HCT116 (cell line): ENCODE measurements around the gene UBTD1. TPM values are rescaled to one million over a fixed set of nuclear protein-coding genes. Genes with fewer than 3 reads are reported as not detected.
A peak's percentile ranks its signal among the peaks of the same experiment; 100 is the strongest.

Source experiments
- ATAC-seq: fragments of 200-7000 bp; cut with Tn5 transposase; 2 replicates; pipeline ENCODE4 v1.9.1; 2020; ENCODE audit warnings: mild to moderate bottlenecking, moderate library complexity
- BruUV-seq: library from RNA; stranded (reverse); fragments of 400-500 nt; replicated peaks from 2 replicates; lab custom pipeline; 2021; lab: Mats Ljungman, UMichigan
- CTCF ChIA-PET: fragments of 300-600 bp; sonication (Branson Sonifier 250); formaldehyde crosslinking; loops from one replicate; lab custom pipeline; 2021; ENCODE audit warnings: antibody characterized with exemption; lab: Charles Lee
- POLR2A ChIA-PET: fragments of 300-600, 350-600 bp; sonication (Branson Sonifier 250); formaldehyde crosslinking; loops from one replicate; lab custom pipeline; 2021; ENCODE audit warnings: antibody characterized with exemption; lab: Charles Lee
- RAD21 ChIA-PET, 2 experiments: fragments of 300-600 bp; sonication (Branson Sonifier 250); formaldehyde crosslinking; loops; one replicate each; lab custom pipeline; 2023; ENCODE audit warnings: low total read pairs in 2 of 2; ENCODE audit not compliant: uncharacterized antibody in 2 of 2, unreplicated experiment in 2 of 2, low non-redundant PET in 1 of 2; lab: Charles Lee
- DNase-seq: peaks from one replicate; pipeline ENCODE4 v3.0.0-alpha.2; 2010; ENCODE audit warnings: low read depth, low spot score
- H2AFZ ChIP-seq: fragments of 200-600 bp; shearing (Covaris generic), sonication (generic); 2 replicates; pipeline ENCODE4 v1.6.1; 2017; ENCODE audit warnings: low read depth, mixed run types, mixed read lengths, antibody characterized with exemption, low read length; ENCODE audit not compliant: poor library complexity, severe bottlenecking
- H3K27ac ChIP-seq: 2 replicates; pipeline ENCODE4 v1.5.1; 2012; ENCODE audit warnings: low read depth, low read length
- H3K27me3 ChIP-seq: fragments of 200-600 bp; sonication (generic); 2 replicates; pipeline ENCODE4 v1.6.1; 2016; ENCODE audit warnings: mixed run types, low read length, mixed read lengths; ENCODE audit not compliant: insufficient read depth
- H3K36me3 ChIP-seq, 2 experiments: fragments of 200-500 bp in 1 of 2; fragments of 200-600 bp in 1 of 2; sonication (Bioruptor generic) in 1 of 2; sonication (generic) in 1 of 2; 2 replicates each; pipeline versions ENCODE4 v1.5.1 to v1.6.1; 2014 to 2016; ENCODE audit warnings: low read length in 2 of 2, inconsistent platforms in 1 of 2, mixed read lengths in 1 of 2, mixed run types in 1 of 2; ENCODE audit not compliant: insufficient read depth in 2 of 2, control insufficient read depth in 1 of 2
- H3K4me1 ChIP-seq, 2 experiments: fragments of 200-600 bp in 1 of 2; sonication (generic) in 1 of 2; 2 replicates each; pipeline versions ENCODE4 v1.5.1 to v1.6.1; 2012 to 2017; ENCODE audit warnings: low read length in 2 of 2, inconsistent platforms in 1 of 2, mild to moderate bottlenecking in 1 of 2, mixed read lengths in 1 of 2, mixed run types in 1 of 2, moderate library complexity in 1 of 2; ENCODE audit not compliant: insufficient read depth in 2 of 2, control insufficient read depth in 1 of 2
- H3K4me2 ChIP-seq: fragments of 200-600 bp; sonication (generic); 2 replicates; pipeline ENCODE4 v1.6.1; 2017; ENCODE audit warnings: mixed run types, low read length, mixed read lengths
- H3K4me3 ChIP-seq, 2 experiments: fragments of 200-600 bp in 1 of 2; sonication (generic) in 1 of 2; replicated peaks in 1 of 2; 2 replicates each; pipeline ENCODE4 v1.5.1; 2011 to 2016; ENCODE audit warnings: low read length in 2 of 2, control low read depth in 1 of 2, low read depth in 1 of 2, mild to moderate bottlenecking in 1 of 2, mixed read lengths in 1 of 2, mixed run types in 1 of 2
- H3K79me2 ChIP-seq: fragments of 200-600 bp; sonication (generic); 2 replicates; pipeline ENCODE4 v1.6.1; 2017; ENCODE audit warnings: mild to moderate bottlenecking, mixed run types, low read length, moderate library complexity, mixed read lengths; ENCODE audit not compliant: insufficient read depth
- H3K9ac ChIP-seq: fragments of 200-600 bp; sonication (generic); 2 replicates; pipeline ENCODE4 v1.6.1; 2016; ENCODE audit warnings: low read length, mixed read lengths
- H3K9me2 ChIP-seq: fragments of 200-600 bp; sonication (generic), shearing (Covaris generic); 2 replicates; pipeline ENCODE4 v1.6.1; 2017; ENCODE audit warnings: mixed run types, mild to moderate bottlenecking, moderate library complexity; ENCODE audit not compliant: insufficient read depth
- H3K9me3 ChIP-seq, 2 experiments: fragments of 200-500 bp in 1 of 2; fragments of 200-600 bp in 1 of 2; sonication (Bioruptor generic) in 1 of 2; sonication (generic) in 1 of 2; 2 replicates each; pipeline ENCODE4 v1.6.1; 2014 to 2017; ENCODE audit warnings: low read length in 2 of 2, mixed read lengths in 2 of 2, inconsistent platforms in 1 of 2, low read depth in 1 of 2, mild to moderate bottlenecking in 1 of 2, mixed run types in 1 of 2, moderate library complexity in 1 of 2; ENCODE audit not compliant: control insufficient read depth in 1 of 2, insufficient read depth in 1 of 2
- H4K20me1 ChIP-seq: fragments of 200-600 bp; sonication (generic), shearing (Covaris generic); 2 replicates; pipeline ENCODE4 v1.6.1; 2017; ENCODE audit warnings: mixed run types, mild to moderate bottlenecking, moderate library complexity; ENCODE audit not compliant: insufficient read depth
- ATF3 ChIP-seq: IDR thresholded peaks from 2 replicates; pipeline ENCODE4 v1.6.1; 2012
- CEBPB ChIP-seq: IDR thresholded peaks from 2 replicates; pipeline ENCODE4 v1.6.1; 2012; ENCODE audit warnings: low read depth
- EGR1 ChIP-seq: IDR thresholded peaks from 2 replicates; pipeline ENCODE4 v1.6.1; 2012; ENCODE audit warnings: low read depth
- ELF1 ChIP-seq: IDR thresholded peaks from 2 replicates; pipeline ENCODE4 v1.6.1; 2012; ENCODE audit warnings: low read depth, borderline replicate concordance
- EZH2 ChIP-seq: fragments of 200-600 bp; sonication (generic); IDR thresholded peaks from 2 replicates; pipeline ENCODE4 v1.6.1; 2017; ENCODE audit warnings: antibody characterized with exemption, mixed run types
- EZH2phosphoT487 ChIP-seq: fragments of 200-600 bp; IDR thresholded peaks from 2 replicates; pipeline ENCODE4 v1.6.1; 2018; ENCODE audit warnings: antibody characterized with exemption, borderline replicate concordance
- FOSL1 ChIP-seq: IDR thresholded peaks from 2 replicates; pipeline ENCODE4 v1.6.1; 2012; ENCODE audit warnings: low read depth
- JUND ChIP-seq: IDR thresholded peaks from 2 replicates; pipeline ENCODE4 v1.6.1; 2012
- MAX ChIP-seq: IDR thresholded peaks from 2 replicates; pipeline ENCODE4 v1.6.1; 2012
- POLR2AphosphoS5 ChIP-seq: IDR thresholded peaks from 2 replicates; pipeline ENCODE4 v1.6.1; 2011; ENCODE audit warnings: mild to moderate bottlenecking, low read depth, low read length, moderate library complexity
- REST ChIP-seq: IDR thresholded peaks from 2 replicates; pipeline ENCODE4 v1.6.1; 2012; ENCODE audit warnings: low read depth
- SIN3A ChIP-seq: IDR thresholded peaks from 2 replicates; pipeline ENCODE4 v1.6.1; 2012; ENCODE audit warnings: low read depth
- SP1 ChIP-seq: IDR thresholded peaks from 2 replicates; pipeline ENCODE4 v1.6.1; 2012; ENCODE audit warnings: low read depth
- SRF ChIP-seq: IDR thresholded peaks from 2 replicates; pipeline ENCODE4 v1.6.1; 2012; ENCODE audit warnings: low read depth
- TCF7L2 ChIP-seq: IDR thresholded peaks from 2 replicates; pipeline ENCODE4 v1.7.0; 2011; ENCODE audit warnings: borderline replicate concordance, inconsistent platforms; ENCODE audit not compliant: insufficient read depth, insufficient read length; ENCODE audit errors: extremely low read depth
- YY1 ChIP-seq: IDR thresholded peaks from 2 replicates; pipeline ENCODE4 v1.6.1; 2011; ENCODE audit warnings: low read length, low read depth, moderate library complexity, mild to moderate bottlenecking; ENCODE audit not compliant: insufficient replicate concordance; ENCODE audit errors: extremely low read depth
- ZFX ChIP-seq: fragments of 450-650 bp; IDR thresholded peaks from 2 replicates; pipeline ENCODE4 v1.6.1; 2017
- ZNF274 ChIP-seq: fragments of 200-500 bp; sonication (Bioruptor generic); IDR thresholded peaks from 2 replicates; pipeline ENCODE4 v1.6.1; 2014; ENCODE audit warnings: mild to moderate bottlenecking, low read depth, low read length, inconsistent platforms
- intact Hi-C: fragments of 100-400 bp; cut with micrococcal nuclease; formaldehyde crosslinking; loops from 2 replicates; pipeline ENCODE4 v1.10.0; 2022
- total RNA-seq: library from RNA; stranded (reverse); gene quantifications from one replicate; pipeline ENCODE4 v1.2.1, GENCODE V29; 2021; ENCODE audit not compliant: unreplicated experiment

The UBTD1 gene
- total RNA-seq, 1 experiment from 2014 or later: 12.8 TPM

GRCh38 chr10:97593421-97593820 is 94.7 kb downstream of the UBTD1 start:
- no peak for DNase-seq

GRCh38 chr10:97596101-97597082 is 97.7 kb downstream of the UBTD1 start:
- Histone ChIP-seq H4K20me1 (no peaks in the 10 kb centered on the region), H3K36me3 (no peaks in the 10 kb centered on the region), H3K4me1 (peaks cover 27 to 37% of the 10 kb centered on the region in 2 experiments), H3K4me3 (peak overlapping the region in 1 of 2 experiments; percentile 17; a peak in 3 of 4 replicates), H3K27ac (peak overlapping the region; percentile 65), H2AFZ (peak overlapping the region; percentile 1), H3K9me3 (no peaks in the 10 kb centered on the region), H3K79me2 (no peaks in the 10 kb centered on the region), H3K27me3 (no peaks in the 10 kb centered on the region), H3K4me2 (peak overlapping the region; percentile 68), H3K9me2 (no peaks in the 10 kb centered on the region), H3K9ac (peak overlapping the region; percentile 42)
- intact Hi-C loops: no loop called here
- BruUV-seq: no TSS peak
- peak; percentile 83 for ATAC-seq
- DNase-seq: peak; percentile 65
- RAD21 ChIA-PET: interaction anchor here in 1 of 2 experiments (0.8 to 0.9 kb wide), 2 partner anchors 16 to 17 kb away, joined by 3 read pairs; no protein-coding TSS in a partner anchor
- POLR2A ChIA-PET: interaction anchor here (1.0 to 1.3 kb wide), 3 partner anchors 9 to 25 kb away, joined by 3 to 5 read pairs (median 4); partner anchors contain the start of gene HOGA1
- CTCF ChIA-PET: interaction anchor here (1.5 to 1.6 kb wide), 3 partner anchors 12 to 24 kb away, joined by 3 to 9 read pairs (median 6); partner anchors contain the start of genes ANKRD2 and HOGA1
- TF ChIP-seq JUND (peak; percentile 88), SRF (no peak), REST (no peak), MAX (no peak; the same call in 1 of the 2 replicates), EZH2phosphoT487 (no peak), FOSL1 (peak; percentile 85), ZNF274 (no peak), ATF3 (no peak; the same call in 1 of the 2 replicates), ELF1 (no peak), ZFX (no peak)

More at GRCh38 chr10:97593421-97593820, 94.7 kb downstream of the UBTD1 start:
- Histone ChIP-seq H3K36me3 (no peaks in the 10 kb centered on the region), H3K9me3 (no peaks in the 10 kb centered on the region), H2AFZ (no peak overlapping the region), H3K9me2 (no peaks in the 10 kb centered on the region), H3K4me3 (no peak overlapping the region), H3K4me1 (peaks cover 27 to 36% of the 10 kb centered on the region in 2 experiments), H4K20me1 (no peaks in the 10 kb centered on the region), H3K79me2 (no peaks in the 10 kb centered on the region), H3K9ac (no peak overlapping the region), H3K4me2 (no peak overlapping the region), H3K27ac (no peak overlapping the region), H3K27me3 (no peaks in the 10 kb centered on the region)
- no peak for TF ChIP-seq TCF7L2
- TF ChIP-seq SP1: no peak
- TF ChIP-seq EZH2: no peak
- no peak for TF ChIP-seq EZH2phosphoT487
- TF ChIP-seq EGR1: no peak
- no peak for TF ChIP-seq ZNF274
- no peak for TF ChIP-seq ZFX
- TF ChIP-seq CEBPB: no peak
- no peak for TF ChIP-seq SIN3A
- no peak for TF ChIP-seq ELF1
- no peak for TF ChIP-seq YY1
- no peak for TF ChIP-seq POLR2AphosphoS5
- RAD21 ChIA-PET: interaction anchor here in 1 of 2 experiments (0.7 kb wide), 1 partner anchor 21 kb away, joined by 3 read pairs; no protein-coding TSS in a partner anchor
- intact Hi-C loops: no loop called here
- ATAC-seq: no peak
- BruUV-seq: no TSS peak
- CTCF ChIA-PET: interaction anchor here (1.1 kb wide), 1 partner anchor 21 kb away, joined by 3 read pairs; the partner anchor contains the start of gene ANKRD2
- POLR2A ChIA-PET: no interaction called here
